GM21390 (cell line): ENCODE results near the gene CHRM1.
"Not testable (repeated sequence)": the region's sequence is repeated elsewhere in the genome, so short reads cannot be mapped to it uniquely, and the experiment has no call there.

Experiments
- ATAC-seq: cut with Tn5 transposase; IDR thresholded peaks from one replicate; pipeline ENCODE4 v1.9.1; 2021; ENCODE audit not compliant: unreplicated experiment

The CHRM1 gene, protein sequence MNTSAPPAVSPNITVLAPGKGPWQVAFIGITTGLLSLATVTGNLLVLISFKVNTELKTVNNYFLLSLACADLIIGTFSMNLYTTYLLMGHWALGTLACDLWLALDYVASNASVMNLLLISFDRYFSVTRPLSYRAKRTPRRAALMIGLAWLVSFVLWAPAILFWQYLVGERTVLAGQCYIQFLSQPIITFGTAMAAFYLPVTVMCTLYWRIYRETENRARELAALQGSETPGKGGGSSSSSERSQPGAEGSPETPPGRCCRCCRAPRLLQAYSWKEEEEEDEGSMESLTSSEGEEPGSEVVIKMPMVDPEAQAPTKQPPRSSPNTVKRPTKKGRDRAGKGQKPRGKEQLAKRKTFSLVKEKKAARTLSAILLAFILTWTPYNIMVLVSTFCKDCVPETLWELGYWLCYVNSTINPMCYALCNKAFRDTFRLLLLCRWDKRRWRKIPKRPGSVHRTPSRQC

DNA sequence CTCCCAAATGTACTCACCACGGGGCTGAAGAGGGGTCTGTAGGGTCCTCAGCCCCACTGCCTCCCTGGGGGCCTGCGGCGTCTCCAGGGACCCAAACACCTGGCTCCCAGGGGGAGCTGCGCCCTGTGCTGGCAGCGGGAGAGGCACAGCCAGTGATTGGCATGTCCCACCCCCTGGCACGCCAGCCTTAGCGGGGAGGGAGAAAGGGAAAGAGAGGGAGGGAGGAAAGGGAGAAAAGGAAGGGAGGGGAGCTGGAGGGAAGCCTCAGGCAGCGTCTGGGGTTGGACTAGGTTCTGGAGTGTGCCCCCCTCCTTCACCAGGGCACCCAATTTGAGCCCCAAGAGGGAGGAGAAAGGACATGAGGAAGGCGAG is at the start of gene CHRM1:
Gene CHRM1 (minus strand): TSS at position 163 of the 372 bp plus-strand sequence. CDS start 10,263 bp downstream, outside the sequence.
- no peak for ATAC-seq

DNA sequence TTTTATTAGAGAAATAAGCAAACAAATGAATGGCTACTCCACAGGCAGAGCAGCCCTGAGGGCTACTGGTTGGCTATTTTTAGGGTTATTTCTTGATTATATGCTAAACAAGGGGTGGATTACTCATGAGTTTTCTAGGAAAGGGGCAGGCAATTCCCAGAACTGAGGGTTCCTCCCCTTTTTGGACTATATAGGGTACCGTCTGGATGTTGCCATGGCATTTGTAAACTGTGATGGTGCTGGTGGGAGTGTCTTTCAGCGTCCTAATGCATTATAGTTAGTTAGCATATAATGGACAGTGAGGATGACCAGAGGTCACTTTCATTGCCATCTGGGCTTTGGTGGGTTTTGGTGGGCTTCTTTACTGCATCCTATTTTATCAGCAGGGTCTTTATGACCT is 44.4 kb upstream of the CHRM1 start:
- ATAC-seq = no peak

DNA sequence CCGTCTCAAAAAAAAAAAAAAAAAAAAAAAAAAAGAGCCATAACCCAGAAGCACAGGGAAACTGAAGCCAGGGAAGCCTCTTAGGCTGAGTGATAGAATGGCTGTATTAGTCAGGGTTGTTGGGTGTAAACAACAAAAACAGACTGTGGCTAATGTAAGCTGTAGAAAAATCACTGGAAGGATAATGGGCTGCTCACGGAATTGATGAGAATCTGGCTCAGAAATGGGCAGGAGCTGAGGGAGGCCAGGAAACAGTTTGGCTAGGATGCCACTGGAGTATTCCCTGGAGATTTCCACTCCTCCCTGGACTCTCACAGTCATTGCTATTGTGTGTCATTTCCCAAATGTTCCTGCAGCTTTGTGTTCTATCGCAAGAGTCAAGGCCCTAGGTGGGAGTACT is 41.2 kb upstream of the CHRM1 start:
- ATAC-seq = no peak

DNA sequence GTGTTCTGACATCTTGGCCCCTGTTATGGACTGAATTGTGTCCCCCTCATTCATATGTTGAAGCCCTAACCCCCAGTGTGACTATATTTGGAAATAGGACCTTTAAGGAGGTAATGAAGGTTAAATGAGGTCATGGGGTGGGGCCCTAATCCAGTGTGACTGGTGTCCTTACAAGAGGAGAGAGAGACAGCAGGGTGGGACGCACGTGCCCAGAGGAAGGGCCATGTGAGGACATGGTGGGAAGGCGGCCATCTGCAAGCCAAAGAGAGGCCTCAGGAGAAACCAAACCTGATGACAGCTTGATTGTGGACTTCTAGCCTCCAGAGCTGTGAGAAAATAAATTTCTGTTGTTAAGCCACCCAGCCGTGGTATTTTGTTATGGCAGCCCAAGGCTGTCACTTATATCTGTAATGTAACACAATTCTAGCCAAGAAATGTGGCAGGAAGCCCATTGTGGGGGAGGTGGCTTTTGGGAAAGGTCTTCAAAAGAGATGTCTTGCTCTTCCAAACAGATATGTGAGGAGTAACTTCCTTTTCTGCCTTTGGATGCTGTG is 39.9 kb upstream of the CHRM1 start:
- ATAC-seq = no peak

DNA sequence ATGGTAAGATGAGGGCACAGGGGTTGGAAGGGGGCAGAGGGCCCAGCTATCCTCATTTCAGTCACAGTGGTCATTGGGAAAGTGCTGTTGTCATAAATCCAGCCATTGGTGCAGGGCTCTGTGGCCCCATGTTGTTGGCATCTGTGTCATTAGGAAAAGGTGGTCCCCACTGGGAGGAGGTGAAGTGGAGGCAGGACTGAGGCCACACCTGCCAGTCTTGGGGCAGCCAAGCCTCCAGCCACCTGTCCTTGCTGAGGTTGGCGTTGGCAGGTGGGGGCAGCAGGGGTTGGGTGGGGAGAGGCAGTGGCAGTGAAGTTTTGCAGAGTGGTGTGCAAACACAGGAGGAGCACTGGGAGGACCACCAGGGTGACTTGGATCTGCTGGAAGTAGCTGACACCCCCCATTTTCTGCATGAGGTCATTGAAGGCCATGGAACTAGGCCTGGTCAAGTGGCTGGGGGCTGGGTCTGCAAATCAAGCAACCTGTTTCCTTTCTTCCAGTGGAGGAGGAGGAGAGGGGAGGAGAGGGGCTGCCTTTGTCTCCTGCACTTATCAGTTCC is 38.3 kb upstream of the CHRM1 start:
- no peak for ATAC-seq

DNA sequence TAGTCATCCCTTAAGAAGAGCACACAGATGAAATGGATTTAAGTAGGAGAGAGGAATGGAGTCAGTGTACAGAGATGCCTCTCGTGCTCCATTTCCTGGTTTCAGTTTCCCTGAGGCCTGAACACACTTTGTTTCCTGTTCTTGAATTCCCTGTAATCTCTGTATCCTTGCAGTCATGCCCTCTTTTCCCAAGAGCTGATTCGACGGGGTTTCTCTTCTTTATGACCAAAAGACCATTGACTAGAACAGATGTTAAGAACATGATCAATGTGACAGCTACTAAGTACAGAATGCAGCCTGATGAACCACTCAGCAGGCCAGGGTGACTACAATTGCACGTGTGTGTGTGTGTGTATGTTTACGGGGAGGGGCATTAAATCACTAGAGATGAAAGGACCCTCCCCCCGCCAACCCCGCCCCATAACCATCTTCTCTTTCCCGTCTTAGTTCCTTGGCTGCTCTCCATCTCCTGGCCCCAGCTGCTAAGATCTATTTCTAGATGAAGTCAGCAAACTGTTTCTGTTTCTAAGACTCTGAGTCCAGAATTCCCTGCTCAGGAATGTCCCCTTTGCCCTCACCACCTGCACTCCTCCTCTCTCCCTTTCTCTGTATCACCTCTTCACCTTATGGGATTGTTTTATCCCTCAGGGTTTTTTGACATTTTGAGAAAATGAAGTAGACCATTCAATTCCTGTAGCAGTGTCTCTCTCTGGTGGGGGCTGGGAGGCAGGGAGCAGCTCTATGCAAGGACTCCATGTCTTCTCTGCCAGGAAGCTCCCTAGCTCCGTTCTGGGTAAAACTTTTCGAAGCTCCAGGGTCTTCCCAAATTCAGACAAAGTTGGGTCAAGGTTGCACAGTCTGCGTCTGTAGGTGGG is 37.6 kb upstream of the CHRM1 start:
- ATAC-seq = no peak

DNA sequence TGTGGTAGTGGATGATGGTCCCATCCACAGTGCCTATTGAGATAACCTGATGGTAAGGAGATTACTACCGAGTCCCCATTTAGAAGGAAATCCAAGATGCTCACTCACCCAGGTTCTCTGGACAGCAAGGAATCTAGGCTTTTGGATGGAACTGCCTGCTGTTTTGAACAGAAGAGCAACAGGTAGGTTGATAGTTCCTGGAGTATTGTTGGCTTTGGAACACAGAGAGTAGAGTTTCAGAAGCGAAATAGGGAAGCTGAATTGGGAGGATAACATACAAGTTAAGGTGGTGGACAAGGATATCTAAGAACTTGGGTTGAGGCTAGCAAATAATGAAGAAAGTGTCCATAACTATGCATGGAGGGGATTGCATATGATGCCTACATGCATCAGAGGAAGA is 36.0 kb upstream of the CHRM1 start:
- no peak for ATAC-seq

DNA sequence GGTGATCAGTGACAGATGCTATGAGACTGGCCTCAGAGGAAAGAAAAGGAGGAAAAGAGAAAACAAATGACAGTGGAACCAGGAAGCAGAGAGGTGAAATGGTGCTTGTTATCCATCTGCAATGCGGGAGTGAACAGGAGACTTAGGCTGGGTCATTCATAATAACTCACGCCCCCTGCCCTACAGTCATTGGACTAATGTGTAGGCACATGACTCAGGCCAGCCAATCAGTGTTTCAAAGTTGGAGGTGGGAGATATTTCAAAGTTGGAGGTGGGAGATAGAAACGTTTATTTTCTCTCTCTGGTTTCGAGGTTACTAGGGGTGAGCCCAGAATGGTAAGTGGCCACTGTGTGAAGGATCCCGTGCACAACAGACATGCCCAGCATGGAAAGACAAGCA is 33.3 kb upstream of the CHRM1 start:
- no peak for ATAC-seq

DNA sequence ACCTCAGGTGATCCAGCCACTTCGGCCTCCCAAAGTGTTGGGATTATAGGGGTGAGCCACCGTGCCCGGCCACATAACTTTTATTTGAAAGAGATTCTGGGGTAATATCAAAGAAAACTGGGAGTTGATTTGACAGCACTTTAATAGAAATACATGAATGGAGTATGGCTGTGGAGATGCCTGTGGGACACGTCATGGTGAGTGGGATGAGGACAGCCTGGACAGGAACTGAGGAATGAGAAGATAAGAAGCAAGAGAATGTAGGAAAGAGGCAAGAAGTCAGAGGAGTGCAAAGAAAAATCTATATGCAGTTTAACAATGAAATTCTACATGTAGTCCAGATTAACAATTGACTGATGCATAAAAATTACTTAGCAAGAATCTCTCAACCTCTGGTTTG is 32.6 kb upstream of the CHRM1 start:
- no peak for ATAC-seq

DNA sequence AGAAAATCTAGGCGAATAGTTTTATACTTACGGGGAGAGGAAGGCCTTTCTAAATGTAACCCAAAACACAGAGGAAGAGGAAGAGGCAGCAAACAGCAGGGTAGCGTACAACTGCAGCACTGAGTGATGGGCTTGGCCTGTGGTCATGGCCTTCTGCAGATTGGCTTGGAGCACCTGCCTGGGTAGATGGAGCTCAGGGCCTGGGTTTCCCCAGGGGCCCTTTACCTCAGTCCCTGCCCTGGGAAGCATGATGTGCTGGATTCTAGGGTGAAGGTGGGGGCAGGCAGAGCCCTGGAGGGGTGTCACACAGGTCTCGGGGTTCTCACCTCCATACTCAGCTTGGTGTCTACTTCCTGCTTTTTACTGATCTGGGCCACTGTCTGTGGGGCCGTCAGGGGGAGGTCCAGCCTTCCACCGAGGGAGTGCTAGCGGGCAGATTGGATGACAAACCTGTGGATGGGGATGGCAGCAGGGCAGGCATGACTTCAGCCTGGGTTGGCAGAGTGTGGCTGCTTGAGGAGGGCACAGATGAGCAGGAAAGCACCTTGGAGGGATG is 27.7 kb upstream of the CHRM1 start:
- no peak for ATAC-seq

DNA sequence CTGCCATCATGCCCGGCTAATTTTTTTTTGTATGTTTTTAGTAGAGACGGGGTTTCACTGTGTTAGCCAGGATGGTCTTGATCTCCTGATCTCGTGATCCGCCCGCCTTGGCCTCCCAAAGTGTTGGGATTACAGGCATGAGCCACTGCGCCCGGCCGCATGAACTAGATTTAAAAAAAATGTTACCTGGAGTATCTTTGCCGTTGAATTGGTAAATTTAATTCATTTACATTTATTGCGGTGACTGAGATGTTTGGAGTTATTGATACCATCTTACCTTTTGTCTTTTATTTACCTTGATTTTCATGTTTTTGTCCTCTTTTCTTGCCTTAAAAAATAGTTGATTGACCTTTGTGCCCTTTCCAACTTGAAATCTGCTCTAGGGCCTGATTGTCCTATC is 24.4 kb upstream of the CHRM1 start:
- not testable (repeated sequence) for ATAC-seq

DNA sequence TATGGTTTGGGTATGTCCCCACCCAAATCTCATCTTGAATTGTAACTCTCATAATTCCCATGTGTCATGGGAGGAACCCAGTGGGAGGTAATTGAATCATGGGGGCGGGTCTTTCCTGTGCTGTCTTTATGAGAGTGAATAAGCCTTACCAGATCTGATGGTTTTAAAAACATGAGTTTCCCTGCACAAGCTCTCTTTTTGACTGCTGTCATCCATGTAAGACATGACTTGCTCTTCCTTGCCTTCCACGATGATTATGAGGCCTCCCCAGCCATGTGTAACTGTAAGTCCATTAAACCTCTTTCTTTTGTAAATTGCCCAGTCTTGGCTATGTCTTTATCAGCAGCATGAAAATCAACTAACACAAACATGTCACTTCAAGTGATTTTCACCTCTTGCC is 16.4 kb upstream of the CHRM1 start:
- not testable (repeated sequence) for ATAC-seq

DNA sequence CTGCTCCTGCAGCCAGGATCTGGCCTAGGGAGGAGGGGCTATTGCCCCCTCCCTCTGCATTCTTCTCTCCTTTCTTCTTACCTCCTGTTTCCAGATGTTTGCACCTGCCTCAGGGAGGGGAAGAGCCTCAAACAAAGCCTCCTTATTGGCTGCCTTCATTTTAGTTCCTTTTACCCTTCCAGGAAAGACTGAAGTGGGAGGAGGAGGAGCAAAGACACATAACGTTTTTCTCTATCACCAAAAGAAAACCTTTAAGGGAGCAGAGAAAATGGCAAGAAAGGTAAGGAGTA is 13.3 kb upstream of the CHRM1 start:
- no peak for ATAC-seq

DNA sequence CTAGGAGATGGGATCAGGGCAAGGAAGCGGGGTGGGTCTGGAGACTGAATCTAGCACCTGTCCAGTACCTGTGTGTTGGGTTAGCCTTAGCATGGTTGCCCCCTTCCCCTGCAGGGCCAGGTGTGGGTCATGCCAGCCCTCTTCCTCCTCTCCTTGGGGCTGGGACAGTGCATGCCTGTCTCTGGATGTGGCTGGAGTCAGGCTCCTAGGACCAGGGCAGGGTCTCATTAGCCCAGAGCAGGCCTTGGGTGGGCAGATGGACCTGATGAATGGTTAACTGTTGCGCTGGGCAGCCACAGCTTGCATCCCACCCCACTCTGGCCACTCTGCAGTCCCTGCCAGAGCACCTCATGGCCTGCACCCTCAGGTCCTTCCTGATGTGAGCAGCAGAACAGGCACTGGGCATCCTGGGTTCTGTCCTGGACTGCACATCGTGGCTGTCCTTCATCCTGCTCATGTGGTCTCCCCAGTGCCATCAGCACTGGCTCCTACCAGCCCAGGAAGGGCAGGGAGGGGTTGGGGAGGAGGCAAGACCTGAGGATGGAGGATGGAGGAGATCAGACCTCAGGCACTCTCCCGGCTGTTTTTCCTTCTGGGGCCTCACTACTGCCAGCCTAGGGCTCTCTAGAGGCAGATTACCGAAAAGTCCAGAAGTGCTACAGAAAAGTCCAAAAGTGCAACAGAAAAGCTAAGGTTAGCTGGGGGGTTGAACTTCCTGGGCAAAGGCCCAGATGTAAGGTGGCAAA is 12.8 kb upstream of the CHRM1 start:
- no peak for ATAC-seq

DNA sequence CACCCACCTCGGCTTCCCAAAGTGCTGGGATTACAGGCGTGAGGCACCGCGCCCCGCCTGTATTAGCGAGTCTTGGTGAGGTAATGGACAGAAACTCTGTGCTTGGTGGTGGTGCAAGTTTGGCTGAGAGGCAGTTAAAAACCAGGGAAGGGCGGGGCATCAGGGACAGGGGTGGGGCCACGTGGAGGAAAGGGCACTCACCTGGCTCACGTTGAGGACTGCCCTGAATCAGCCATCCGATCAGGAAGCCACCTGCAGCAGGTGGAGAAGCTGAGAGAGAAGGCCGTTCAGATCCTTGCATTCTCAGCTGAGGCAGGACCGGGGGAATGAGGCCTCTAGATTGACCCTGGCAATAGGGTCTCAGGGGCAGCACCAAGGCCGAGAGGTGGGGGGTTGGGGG is 12.1 kb upstream of the CHRM1 start:
- no peak for ATAC-seq

DNA sequence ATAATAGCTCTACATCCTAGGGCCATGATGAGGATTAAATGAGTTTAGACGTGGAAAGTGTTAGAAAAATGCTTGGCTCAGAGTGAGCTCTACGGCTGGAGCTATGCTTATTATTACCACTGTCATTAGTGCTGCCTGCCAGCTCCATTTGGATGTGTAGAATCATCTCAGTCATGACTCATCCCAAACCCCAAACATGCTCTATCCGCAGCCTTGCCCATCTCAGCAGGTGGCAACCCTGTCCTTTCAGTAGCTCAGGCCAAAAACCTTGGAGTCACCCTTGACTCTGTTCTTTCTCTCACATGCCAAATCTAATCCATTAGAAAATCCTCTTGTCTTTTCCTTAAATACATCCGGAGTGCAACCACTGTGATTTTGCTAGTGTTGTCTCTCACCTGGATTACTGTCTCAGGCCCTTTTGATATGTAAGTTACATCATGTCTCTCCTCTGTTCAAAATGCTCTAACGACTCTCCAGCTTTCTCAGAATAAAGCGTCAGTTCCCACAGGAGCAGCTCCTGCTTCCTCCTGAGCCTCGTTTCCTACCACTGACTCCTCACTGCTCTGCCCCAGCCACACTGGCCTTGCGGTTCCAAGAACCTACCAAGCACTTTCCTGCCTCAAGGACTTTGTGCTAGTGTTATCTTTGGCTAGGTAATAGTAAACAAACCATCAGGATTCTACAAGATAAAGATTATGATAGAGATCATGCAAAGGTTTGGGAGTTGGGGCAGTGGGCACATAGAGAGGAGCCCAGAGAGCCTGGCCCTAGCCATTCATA is 10.5 kb upstream of the CHRM1 start:
- no peak for ATAC-seq

DNA sequence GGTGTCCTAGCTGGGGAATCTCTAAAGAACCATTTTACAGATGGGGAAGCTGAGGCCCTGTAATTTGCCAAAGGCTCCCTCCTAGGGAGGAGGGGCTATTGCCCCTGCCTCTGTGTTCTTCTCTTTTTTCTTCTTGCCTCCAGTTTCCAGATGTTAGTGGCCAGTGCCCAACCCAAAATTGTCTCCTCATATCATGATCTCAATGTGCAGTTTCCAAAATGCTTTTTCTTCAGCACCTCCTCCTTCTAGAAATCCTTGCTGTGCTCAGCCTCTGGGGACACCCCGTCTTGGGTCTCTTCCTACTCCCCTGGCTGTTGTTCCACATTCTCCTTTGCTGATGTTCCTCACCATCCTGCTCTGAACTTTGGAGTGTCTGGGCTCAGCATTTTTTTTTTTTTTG is 9.5 kb upstream of the CHRM1 start:
- no peak for ATAC-seq

DNA sequence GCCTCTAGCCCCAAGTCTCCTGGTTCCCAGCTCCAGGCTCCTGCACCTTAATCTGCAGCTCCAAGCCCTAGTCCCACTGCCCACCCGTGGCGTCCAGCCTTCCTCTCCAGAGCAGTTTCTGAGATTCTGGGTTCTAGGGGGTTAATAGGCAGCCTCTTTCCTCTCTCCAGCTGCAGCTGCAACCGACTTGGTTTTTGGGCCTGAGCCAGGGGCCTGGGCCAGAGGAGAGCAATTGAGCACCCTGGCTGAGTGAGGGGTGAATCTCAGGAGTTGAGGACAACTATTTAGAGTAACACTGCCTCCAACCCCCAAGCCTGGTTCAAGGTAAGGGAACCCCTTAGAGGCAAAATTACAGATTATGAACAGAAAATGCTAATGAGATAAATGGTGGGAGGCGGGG is 9.0 kb upstream of the CHRM1 start:
- no peak for ATAC-seq

DNA sequence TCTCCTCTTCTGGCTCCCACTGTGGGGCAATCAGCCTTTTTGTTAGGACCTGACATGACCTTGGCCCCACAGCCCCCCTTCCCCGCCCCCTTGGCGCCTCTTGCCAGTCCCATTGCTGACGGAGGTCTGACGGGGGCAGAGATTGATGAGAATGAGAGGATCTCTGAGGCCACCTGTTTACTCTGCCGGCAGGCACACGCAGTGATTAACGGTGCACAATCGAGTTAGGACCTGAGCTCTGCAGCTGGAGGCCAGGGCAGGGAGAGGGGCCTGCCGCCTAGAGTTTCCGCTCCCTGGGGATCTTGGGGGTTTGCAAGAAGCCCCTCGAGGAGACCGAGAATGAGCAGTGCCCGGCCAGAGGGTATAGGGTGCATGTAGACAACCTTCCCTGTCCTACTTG is 6.8 kb upstream of the CHRM1 start:
- ATAC-seq = no peak
